Measurements from ENCODE around the gene LCN6. TPM values are rescaled to one million over a fixed set of nuclear protein-coding genes. Genes with fewer than 3 reads are reported as not detected.

The LCN6 gene
- total and polyA plus RNA-seq, 11 donors, result 0.81 to 101 (median 18.4) TPM

GRCh38 chr9:136723989-136724388 lies 24.3 kb downstream of the LCN6 start:
- Histone ChIP-seq H3K27ac (no peak overlapping the region), H3K27me3 (no peaks in the 10 kb centered on the region), H3K4me3 (no peak overlapping the region), H3K36me3 (peaks cover 3 to 59% (median 49%) of the 10 kb centered on the region in 9 donors), H3K4me1 (peaks cover 14 to 93% (median 65%) of the 10 kb centered on the region in 12 donors), H3K9me3 (no peaks in the 10 kb centered on the region)
- DNase-seq (no peak), ATAC-seq (no peak)
- WGBS, 4 donors, result 94 to 98% (median 96%) methylated on average over 7 to 8 of the region's 8 CpGs
- intact Hi-C loops (cut with DNase I), result no loop called here
- no peak for TF ChIP-seq POLR2A (IDR thresholded peaks at IDR 0.05)
- TF ChIP-seq CTCF (IDR thresholded peaks at IDR 0.05), result no peak

DNA sequence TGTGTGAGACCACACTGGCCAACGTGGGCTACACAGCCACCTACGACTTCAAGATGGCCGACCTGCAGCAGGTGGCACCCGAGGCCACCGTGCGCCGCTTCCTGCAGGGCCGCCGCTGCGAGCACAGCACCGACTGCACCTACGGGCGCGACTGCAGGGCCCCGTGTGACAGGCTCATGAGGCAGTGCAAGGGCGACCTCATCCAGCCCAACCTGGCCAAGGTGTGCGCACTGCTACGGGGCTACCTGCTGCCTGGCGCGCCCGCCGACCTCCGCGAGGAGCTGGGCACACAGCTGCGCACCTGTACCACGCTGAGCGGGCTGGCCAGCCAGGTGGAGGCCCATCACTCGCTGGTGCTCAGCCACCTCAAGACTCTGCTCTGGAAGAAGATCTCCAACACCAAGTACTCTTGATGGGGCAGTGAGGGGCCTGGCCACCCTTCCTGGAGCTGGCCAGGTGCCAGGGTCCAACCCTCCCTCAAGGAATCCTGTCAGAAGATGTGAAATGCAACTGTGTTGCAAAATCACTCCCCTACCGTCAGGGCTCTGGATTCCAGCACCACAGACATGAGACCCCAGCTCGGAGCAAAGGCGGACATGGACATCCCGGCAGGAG lies 24.9 kb downstream of the LCN6 start:
- DNase-seq, result no peak
- no peak overlapping the region for H3K4me3 ChIP-seq
- WGBS, 4 donors, result 90 to 96% (median 92%) methylated on average over 24 to 32 of the region's 32 CpGs
- H3K9me3 ChIP-seq, result no peaks in the 10 kb centered on the region
- intact Hi-C loops (cut with DNase I), result no loop called here
- TF ChIP-seq CTCF (IDR thresholded peaks at IDR 0.05) (no peak), POLR2A (IDR thresholded peaks at IDR 0.05) (no peak)
- H3K36me3 ChIP-seq, result peaks cover 3 to 59% (median 49%) of the 10 kb centered on the region in 9 donors
- H3K27ac ChIP-seq, result no peak overlapping the region
- ATAC-seq, result no peak
- no peaks in the 10 kb centered on the region for H3K27me3 ChIP-seq
- peaks cover 11 to 93% (median 60%) of the 10 kb centered on the region in 12 donors for H3K4me1 ChIP-seq

GRCh38 chr9:136722969-136723356 lies 25.4 kb downstream of the LCN6 start:
- intact Hi-C loops (cut with DNase I), result no loop called here
- no peak for DNase-seq
- H3K4me3 ChIP-seq, result no peak overlapping the region
- no peak for ATAC-seq
- TF ChIP-seq CTCF (IDR thresholded peaks at IDR 0.05), result no peak
- TF ChIP-seq POLR2A (IDR thresholded peaks at IDR 0.05), result no peak
- peaks cover 11 to 91% (median 58%) of the 10 kb centered on the region in 12 donors for H3K4me1 ChIP-seq
- no peaks in the 10 kb centered on the region for H3K9me3 ChIP-seq
- WGBS, 4 donors, result 86 to 93% (median 88%) methylated on average over 11 to 24 of the region's 24 CpGs
- peaks cover 3 to 59% (median 49%) of the 10 kb centered on the region in 9 donors for H3K36me3 ChIP-seq
- no peaks in the 10 kb centered on the region for H3K27me3 ChIP-seq
- peak overlapping the region in 1 of 12 donors; percentile 61 for H3K27ac ChIP-seq

DNA sequence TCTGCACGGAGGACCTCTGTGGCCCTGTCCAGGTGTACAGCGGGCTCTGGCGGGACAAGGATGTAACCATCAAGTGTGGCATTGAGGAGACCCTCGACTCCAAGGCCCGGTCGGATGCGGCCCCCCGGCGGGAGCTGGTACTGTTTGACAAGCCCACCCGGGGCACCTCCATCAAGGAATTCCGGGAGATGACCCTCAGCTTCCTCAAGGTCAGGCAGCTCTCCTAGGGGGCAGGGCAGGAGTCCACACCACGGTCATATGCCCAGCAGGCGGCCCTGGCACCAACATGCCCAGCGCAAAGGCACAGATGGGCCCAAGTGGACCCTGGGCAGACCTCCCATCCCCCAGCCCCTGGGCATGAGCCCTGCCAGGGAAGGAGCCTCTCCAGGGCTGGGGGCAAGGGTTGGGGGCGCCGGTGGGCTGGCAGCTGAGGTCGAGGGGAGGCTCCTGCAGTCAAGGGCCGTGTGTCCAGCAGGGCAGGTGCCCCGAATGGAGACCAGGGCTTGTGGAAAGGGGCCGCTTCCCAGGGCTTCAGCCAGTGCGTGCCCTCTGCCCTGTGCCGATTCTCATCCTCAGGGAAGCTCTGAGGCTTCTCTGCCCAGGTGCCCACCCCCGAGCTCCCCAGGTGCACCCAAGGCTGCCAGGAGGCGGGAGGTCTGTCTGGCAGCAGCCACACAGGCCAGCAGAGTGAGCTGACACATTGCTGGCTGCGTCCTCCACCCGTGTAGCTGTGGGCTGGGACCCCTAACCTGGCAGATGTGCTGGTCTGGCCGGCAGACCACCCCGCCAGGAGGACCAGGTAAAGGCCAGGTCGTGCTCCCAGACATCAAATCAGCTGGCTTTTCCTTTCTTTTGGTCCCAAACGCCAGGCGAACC lies 26.0 kb downstream of the LCN6 start:
- Histone ChIP-seq H3K36me3 (peaks cover 3 to 59% (median 49%) of the 10 kb centered on the region in 9 donors), H3K9me3 (no peaks in the 10 kb centered on the region), H3K4me3 (peak overlapping the region in 1 of 12 donors; percentile 6), H3K27ac (peak overlapping the region in 8 of 12 donors; percentile 19 to 64 (median 51)), H3K4me1 (peaks cover 11 to 89% (median 57%) of the 10 kb centered on the region in 12 donors), H3K27me3 (no peaks in the 10 kb centered on the region)
- DNase-seq (no peak), ATAC-seq (peak in 1 of 4 donors; percentile 1)
- no peak for TF ChIP-seq CTCF (IDR thresholded peaks at IDR 0.05)
- no peak for TF ChIP-seq POLR2A (IDR thresholded peaks at IDR 0.05)
- 74 to 84% (median 79%) methylated on average over 20 to 31 of the region's 31 CpGs for WGBS, 4 donors
- intact Hi-C loops (cut with DNase I), result no loop called here
